GM12878 (cell line): Measurements from ENCODE around the gene ZBTB32.

Experiments
- REST ChIP-seq: IDR thresholded peaks from 2 replicates; pipeline ENCODE4 v1.6.1; 2012; ENCODE audit warnings: mild to moderate bottlenecking, low read depth, low read length
- TF ChIP-seq, protein P1 (sequence below), 3 experiments: IDR thresholded peaks in 2 of 3; conservative IDR thresholded peaks in 1 of 3; 2 replicates each; pipeline ENCODE4 v1.5.1; 2011; ENCODE audit warnings: low read depth in 3 of 3, low read length in 3 of 3, mild to moderate bottlenecking in 3 of 3, control low read depth in 2 of 3, moderate library complexity in 2 of 3, inconsistent platforms in 1 of 3, mixed read lengths in 1 of 3; ENCODE audit not compliant: control insufficient read depth in 2 of 3, insufficient read depth in 1 of 3; ENCODE audit errors: extremely low read depth in 1 of 3

DNA sequence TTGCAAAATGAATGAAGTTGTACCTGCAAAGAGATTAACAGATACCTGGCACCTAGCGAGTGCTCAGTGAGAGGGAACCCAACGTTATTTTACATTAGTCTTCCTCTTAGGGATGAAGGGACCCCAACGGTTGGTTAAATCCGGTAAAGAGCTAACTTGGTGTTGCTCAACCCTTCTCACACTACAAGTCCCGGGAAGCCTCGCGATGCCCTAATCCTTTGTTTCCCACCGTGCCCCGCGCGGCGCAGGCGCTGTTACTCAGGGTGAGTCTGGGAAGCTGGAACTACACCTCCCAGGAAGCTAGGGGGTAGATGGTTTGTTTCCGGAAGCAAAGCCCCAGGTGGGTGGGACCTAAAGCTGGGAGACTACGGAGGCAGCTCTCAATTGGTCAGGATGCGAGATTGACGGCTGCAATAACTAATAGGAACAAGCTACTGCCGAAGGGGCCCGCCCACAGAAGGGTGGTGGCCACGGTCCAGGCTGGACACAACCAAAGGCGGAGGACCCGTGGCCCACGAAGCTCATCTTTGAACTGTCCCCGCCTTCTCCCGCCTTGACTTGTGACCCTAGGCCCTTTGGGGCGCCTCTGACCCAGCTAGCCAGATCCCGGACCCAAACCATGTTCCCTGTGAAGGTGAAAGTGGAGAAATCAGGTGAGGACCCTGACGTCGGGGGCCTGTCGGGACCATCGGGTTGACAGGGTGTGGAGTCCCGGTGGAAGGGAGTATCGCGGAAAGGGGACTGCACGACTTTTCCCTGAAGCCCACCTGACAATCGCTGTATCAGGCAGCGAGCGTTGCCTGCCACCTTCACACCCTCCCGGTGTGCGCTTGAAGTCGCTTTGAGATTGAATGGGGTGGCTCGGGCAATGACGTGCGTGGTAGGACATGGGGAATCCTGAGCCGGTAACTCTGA is 44.0 kb downstream of the ZBTB32 start, which contains the start of gene LIN37:
- TF ChIP-seq, protein P1, sequence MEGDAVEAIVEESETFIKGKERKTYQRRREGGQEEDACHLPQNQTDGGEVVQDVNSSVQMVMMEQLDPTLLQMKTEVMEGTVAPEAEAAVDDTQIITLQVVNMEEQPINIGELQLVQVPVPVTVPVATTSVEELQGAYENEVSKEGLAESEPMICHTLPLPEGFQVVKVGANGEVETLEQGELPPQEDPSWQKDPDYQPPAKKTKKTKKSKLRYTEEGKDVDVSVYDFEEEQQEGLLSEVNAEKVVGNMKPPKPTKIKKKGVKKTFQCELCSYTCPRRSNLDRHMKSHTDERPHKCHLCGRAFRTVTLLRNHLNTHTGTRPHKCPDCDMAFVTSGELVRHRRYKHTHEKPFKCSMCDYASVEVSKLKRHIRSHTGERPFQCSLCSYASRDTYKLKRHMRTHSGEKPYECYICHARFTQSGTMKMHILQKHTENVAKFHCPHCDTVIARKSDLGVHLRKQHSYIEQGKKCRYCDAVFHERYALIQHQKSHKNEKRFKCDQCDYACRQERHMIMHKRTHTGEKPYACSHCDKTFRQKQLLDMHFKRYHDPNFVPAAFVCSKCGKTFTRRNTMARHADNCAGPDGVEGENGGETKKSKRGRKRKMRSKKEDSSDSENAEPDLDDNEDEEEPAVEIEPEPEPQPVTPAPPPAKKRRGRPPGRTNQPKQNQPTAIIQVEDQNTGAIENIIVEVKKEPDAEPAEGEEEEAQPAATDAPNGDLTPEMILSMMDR (IDR thresholded peaks at IDR 0.05 in 2 of 3, conservative IDR thresholded peaks at IDR 0.05 in 1 of 3; ENCODE audit: control insufficient read depth in 2 of 3, extremely low read depth in 1 of 3, insufficient read depth in 1 of 3, low read depth in 3 of 3, low read length in 3 of 3): no peak
- no peak for TF ChIP-seq REST
